HG02885 (cell line): ENCODE measurements around the gene MTX1.
"Not testable (repeated sequence)": the region's sequence is repeated elsewhere in the genome, so short reads cannot be mapped to it uniquely, and the experiment has no call there.

Source experiments
- ATAC-seq: cut with Tn5 transposase; IDR thresholded peaks from one replicate; pipeline ENCODE4 v1.9.1; 2021; ENCODE audit warnings: mild to moderate bottlenecking; ENCODE audit not compliant: unreplicated experiment, poor library complexity

Gene MTX1

GRCh38 chr1:155231302-155231701, 22.8 kb downstream of the MTX1 start:
- not testable (repeated sequence) for ATAC-seq

GRCh38 chr1:155232001-155232978, 23.8 kb downstream of the MTX1 start:
- ATAC-seq: not testable (repeated sequence)

- ATAC-seq: not testable (repeated sequence)
Measured at GRCh38 chr1:155233502-155233901, 25.0 kb downstream of the MTX1 start.

- ATAC-seq: not testable (repeated sequence)
Measured at GRCh38 chr1:155235375-155235774, 26.9 kb downstream of the MTX1 start.

- ATAC-seq: no peak
Measured at GRCh38 chr1:155236451-155236850, 28.0 kb downstream of the MTX1 start.

- no peak for ATAC-seq
Measured at GRCh38 chr1:155241069-155241679, 32.7 kb downstream of the MTX1 start.

GRCh38 chr1:155241841-155242264, 33.4 kb downstream of the MTX1 start:
- no peak for ATAC-seq

GRCh38 chr1:155242805-155243358, 34.4 kb downstream of the MTX1 start:
- ATAC-seq: no peak

- ATAC-seq: peak; percentile 92
Measured at GRCh38 chr1:155244368-155245162, 36.1 kb downstream of the MTX1 start.

- no peak for ATAC-seq
Measured at GRCh38 chr1:155245163-155245524, 36.6 kb downstream of the MTX1 start.

- ATAC-seq: not testable (repeated sequence)
Measured at GRCh38 chr1:155246796-155247195, 38.3 kb downstream of the MTX1 start.

GRCh38 chr1:155247667-155248553, 39.4 kb downstream of the MTX1 start:
- ATAC-seq: no peak

- peak; percentile 15 for ATAC-seq
Measured at GRCh38 chr1:155250246-155250632, 41.7 kb downstream of the MTX1 start.

- ATAC-seq: peak; percentile 86
Measured at GRCh38 chr1:155250633-155251449, 42.3 kb downstream of the MTX1 start.

GRCh38 chr1:155251566-155251965, 43.1 kb downstream of the MTX1 start:
- no peak for ATAC-seq

GRCh38 chr1:155253208-155253607, 44.7 kb downstream of the MTX1 start:
- no peak for ATAC-seq

GRCh38 chr1:155253797-155254196, 45.3 kb downstream of the MTX1 start:
- no peak for ATAC-seq

GRCh38 chr1:155254228-155254713, 45.8 kb downstream of the MTX1 start:
- ATAC-seq: no peak
